Tibial nerve (tissue), 4 donors: ENCODE data around the gene CDC42SE1.
A peak's percentile ranks its signal among the peaks of the same experiment; 100 is the strongest.

Experiments
- EP300 ChIP-seq, 2 donors: sonication (generic); formaldehyde crosslinking; IDR thresholded peaks; one replicate each; pipeline ENCODE4 v1.6.1; 2017; ENCODE audit warnings: antibody characterized with exemption in 2 of 2, mild to moderate bottlenecking in 1 of 2
- POLR2A ChIP-seq, 2 donors: fragments of 450-650 bp; IDR thresholded peaks; one replicate each; pipeline ENCODE4 v1.6.1; 2017; ENCODE audit warnings: antibody characterized with exemption in 2 of 2, mild to moderate bottlenecking in 2 of 2, moderate library complexity in 2 of 2
- TF ChIP-seq, protein P1 (sequence below), 5 experiments: fragments of 200-600 bp in 3 of 5; fragments of 450-650 bp in 2 of 5; sonication (generic) in 3 of 5; IDR thresholded peaks; one replicate each; pipeline ENCODE4 v1.5.1; 2016 to 2019; ENCODE audit warnings: antibody characterized with exemption in 5 of 5, mild to moderate bottlenecking in 3 of 5, moderate library complexity in 2 of 5

DNA sequence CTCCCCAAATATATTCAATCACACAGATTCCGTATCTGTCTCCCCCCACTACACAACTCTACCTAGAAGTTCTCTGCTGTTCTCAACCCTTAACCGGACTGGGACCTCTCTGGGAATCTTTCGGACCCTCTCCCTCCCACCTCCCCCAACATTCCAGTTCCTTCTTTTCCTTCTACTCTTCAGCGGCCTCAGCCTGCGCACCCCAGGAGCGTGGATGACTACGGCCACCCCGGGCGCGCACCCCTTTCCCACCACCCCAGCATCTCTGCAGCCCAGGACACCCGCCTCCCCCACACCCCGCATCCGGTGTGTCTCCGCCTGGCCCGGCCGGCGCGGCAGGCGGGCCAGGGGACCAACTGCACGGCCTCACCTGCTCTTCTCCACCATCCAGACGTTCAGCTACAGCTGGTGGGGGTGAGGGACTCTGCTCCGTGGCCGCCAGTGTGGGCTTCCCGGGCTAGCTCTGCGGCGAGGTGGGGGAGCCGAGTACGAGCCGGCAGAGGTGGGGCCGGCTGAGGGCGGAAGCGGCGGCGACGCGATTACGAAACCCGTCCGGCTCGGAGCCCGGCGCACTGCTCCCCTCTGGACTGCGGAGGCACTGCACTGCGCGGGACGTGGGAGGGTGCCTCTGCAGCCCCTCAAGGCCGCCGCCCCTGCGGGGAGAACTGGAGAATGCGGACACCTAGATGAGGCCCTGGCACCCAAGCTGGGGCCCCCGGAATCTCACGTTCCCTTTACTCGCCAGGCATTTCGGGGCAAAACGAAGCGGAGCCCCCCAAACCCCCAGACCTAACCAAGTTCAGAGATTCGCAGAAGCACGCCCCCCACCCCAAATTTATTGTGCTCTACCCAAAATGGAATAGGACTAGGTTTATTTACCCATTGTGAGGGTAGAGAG, at the start of gene CDC42SE1:
- TF ChIP-seq, protein P1, sequence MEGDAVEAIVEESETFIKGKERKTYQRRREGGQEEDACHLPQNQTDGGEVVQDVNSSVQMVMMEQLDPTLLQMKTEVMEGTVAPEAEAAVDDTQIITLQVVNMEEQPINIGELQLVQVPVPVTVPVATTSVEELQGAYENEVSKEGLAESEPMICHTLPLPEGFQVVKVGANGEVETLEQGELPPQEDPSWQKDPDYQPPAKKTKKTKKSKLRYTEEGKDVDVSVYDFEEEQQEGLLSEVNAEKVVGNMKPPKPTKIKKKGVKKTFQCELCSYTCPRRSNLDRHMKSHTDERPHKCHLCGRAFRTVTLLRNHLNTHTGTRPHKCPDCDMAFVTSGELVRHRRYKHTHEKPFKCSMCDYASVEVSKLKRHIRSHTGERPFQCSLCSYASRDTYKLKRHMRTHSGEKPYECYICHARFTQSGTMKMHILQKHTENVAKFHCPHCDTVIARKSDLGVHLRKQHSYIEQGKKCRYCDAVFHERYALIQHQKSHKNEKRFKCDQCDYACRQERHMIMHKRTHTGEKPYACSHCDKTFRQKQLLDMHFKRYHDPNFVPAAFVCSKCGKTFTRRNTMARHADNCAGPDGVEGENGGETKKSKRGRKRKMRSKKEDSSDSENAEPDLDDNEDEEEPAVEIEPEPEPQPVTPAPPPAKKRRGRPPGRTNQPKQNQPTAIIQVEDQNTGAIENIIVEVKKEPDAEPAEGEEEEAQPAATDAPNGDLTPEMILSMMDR (IDR thresholded peaks at IDR 0.05) = peak; percentile 78 to 98 (median 92)
- TF ChIP-seq POLR2A (IDR thresholded peaks at IDR 0.05) (peak; percentile 90 to 92), EP300 (IDR thresholded peaks at IDR 0.05) (peak in 1 of 2 donors; percentile 98)
